CD4-positive, alpha-beta T cell treated with Interleukin-6 for 4 hours (primary cell): ENCODE measurements around the gene RPL5.

ENCODE experiments used
- DNase-seq: peaks from one replicate; pipeline ENCODE4 v3.0.0-alpha.2; 2020; ENCODE audit warnings: mixed read lengths

The RPL5 gene

GRCh38 chr1:92858564-92859399 lies 26.9 kb downstream of the RPL5 start:
- peak; percentile 63 for DNase-seq

GRCh38 chr1:92859400-92860039 lies 27.7 kb downstream of the RPL5 start:
- peak; percentile 16 for DNase-seq

- no peak for DNase-seq
These were observed 30.8 kb downstream of the RPL5 start for GRCh38 chr1:92862605-92863004.

GRCh38 chr1:92864131-92864530 lies 32.3 kb downstream of the RPL5 start:
- no peak for DNase-seq

- DNase-seq, result no peak
These were observed 38.8 kb downstream of the RPL5 start for GRCh38 chr1:92870591-92870990.

- no peak for DNase-seq
These were observed 40.9 kb downstream of the RPL5 start for GRCh38 chr1:92872719-92873118.

- DNase-seq, result no peak
These were observed 43.1 kb downstream of the RPL5 start for GRCh38 chr1:92874987-92875386.

- no peak for DNase-seq
These were observed 44.5 kb downstream of the RPL5 start for GRCh38 chr1:92876351-92876750.

- DNase-seq, result no peak
These were observed 45.4 kb downstream of the RPL5 start for GRCh38 chr1:92877081-92877711.

- DNase-seq, result peak; percentile 13
These were observed 46.0 kb downstream of the RPL5 start for GRCh38 chr1:92877792-92878191.

GRCh38 chr1:92879316-92879968 lies 47.6 kb downstream of the RPL5 start:
- DNase-seq, result no peak

- no peak for DNase-seq
These were observed 49.6 kb downstream of the RPL5 start for GRCh38 chr1:92881391-92881790.

GRCh38 chr1:92882819-92883218 lies 51.0 kb downstream of the RPL5 start:
- DNase-seq, result peak; percentile 76

- no peak for DNase-seq
These were observed 51.5 kb downstream of the RPL5 start for GRCh38 chr1:92883297-92883696.

- no peak for DNase-seq
These were observed 52.4 kb downstream of the RPL5 start for GRCh38 chr1:92884195-92884594.

GRCh38 chr1:92886886-92887419 lies 55.1 kb downstream of the RPL5 start:
- no peak for DNase-seq

GRCh38 chr1:92887465-92887864 lies 55.6 kb downstream of the RPL5 start:
- DNase-seq, result no peak
